Fibroblast of the aortic adventitia (primary cell): ENCODE measurements around the gene SLA2. TPM values are rescaled to one million over a fixed set of nuclear protein-coding genes. Genes with fewer than 3 reads are reported as not detected.
A peak's percentile ranks its signal among the peaks of the same experiment; 100 is the strongest.

Experiments used
- DNase-seq: peaks from one replicate; pipeline ENCODE4 v3.0.0-alpha.2; 2010; ENCODE audit warnings: low read depth
- H3K4me3 ChIP-seq: 2 replicates; pipeline ENCODE4 v1.5.1; 2011; ENCODE audit warnings: low read depth, mild to moderate bottlenecking, control low read depth, low read length, moderate library complexity
- total RNA-seq: library from RNA; depleted of rRNA; stranded (reverse); fragments of >200 nt; gene quantifications from 2 replicates; pipeline ENCODE4 v1.2.3, GENCODE V29; 2012; ENCODE audit warnings: low replicate concordance
- TF ChIP-seq, protein P1 (sequence below): IDR thresholded peaks from 2 replicates; pipeline ENCODE4 v1.5.1; 2011; ENCODE audit warnings: mild to moderate bottlenecking, low read length, control low read depth, inconsistent platforms; ENCODE audit not compliant: insufficient read depth

SLA2 gene
- total RNA-seq, 1 donor, result not detected

- DNase-seq, result peak; percentile 38
- H3K4me3 ChIP-seq, result no peak overlapping the region
- TF ChIP-seq, protein P1, sequence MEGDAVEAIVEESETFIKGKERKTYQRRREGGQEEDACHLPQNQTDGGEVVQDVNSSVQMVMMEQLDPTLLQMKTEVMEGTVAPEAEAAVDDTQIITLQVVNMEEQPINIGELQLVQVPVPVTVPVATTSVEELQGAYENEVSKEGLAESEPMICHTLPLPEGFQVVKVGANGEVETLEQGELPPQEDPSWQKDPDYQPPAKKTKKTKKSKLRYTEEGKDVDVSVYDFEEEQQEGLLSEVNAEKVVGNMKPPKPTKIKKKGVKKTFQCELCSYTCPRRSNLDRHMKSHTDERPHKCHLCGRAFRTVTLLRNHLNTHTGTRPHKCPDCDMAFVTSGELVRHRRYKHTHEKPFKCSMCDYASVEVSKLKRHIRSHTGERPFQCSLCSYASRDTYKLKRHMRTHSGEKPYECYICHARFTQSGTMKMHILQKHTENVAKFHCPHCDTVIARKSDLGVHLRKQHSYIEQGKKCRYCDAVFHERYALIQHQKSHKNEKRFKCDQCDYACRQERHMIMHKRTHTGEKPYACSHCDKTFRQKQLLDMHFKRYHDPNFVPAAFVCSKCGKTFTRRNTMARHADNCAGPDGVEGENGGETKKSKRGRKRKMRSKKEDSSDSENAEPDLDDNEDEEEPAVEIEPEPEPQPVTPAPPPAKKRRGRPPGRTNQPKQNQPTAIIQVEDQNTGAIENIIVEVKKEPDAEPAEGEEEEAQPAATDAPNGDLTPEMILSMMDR, result no peak
These were observed 65.9 kb downstream of the SLA2 start for GRCh38 chr20:36579996-36580545.

GRCh38 chr20:36578356-36579041, 67.5 kb downstream of the SLA2 start:
- H3K4me3 ChIP-seq, result no peak overlapping the region
- DNase-seq, result no peak
- TF ChIP-seq, protein P1, result no peak

DNA sequence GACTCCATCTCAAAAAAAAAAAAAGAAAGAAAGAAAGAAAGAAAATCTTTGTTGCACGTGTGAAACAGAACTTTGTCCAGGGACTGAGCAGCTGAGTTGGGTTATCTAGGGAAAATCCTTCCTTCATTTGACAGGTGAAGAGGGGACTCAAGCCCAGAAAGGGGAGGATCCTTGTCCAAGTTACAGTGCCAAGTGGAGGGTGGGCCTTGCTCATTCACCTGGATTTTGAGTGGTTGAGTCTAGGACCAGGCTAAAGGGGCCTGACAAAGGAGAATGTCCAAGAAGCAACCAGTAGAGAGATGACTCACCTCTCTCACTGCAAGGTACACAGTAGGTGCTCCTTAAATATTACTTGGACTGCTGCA, 69.9 kb downstream of the SLA2 start:
- DNase-seq, result no peak
- H3K4me3 ChIP-seq, result no peak overlapping the region
- TF ChIP-seq, protein P1, result no peak

DNA sequence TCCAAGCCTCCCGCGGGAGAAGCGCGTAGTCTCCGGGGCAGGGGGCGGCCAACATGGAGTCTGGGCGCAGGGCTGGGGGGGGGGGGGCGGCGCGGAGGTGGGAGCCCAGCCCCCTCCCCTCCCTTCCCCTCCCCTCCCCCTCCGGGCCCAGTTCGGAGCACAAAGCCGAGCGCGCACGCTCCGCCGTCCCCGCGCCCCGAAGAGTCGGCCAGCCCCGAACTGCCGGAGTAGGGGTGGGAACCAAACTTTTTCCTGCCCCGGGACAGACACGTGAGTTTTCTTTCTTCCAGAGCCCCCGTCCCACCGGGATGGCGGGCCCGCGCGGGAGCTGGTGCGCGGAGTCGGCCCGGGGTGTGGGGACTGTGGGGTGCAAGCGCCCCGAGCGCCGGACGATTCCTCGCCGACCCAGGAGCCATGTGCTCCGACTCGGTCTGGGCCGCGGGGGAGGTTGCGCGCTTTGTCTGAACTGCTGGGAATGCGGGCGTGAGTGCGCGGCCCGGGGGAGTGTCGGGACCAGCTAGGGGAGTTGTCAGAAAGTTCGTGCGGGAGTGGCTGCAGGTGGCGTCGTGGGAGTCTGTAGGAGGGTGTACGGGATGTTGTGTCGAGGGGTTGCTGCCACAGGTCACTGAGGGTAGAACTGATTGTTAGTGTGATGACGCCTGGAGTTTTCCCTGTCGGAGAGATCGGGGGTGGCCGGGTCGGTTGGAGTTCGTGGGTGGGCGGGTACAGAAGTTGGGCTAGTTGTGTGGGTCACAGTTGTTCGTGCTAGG, 71.4 kb downstream of the SLA2 start:
- DNase-seq, result peak; percentile 32
- TF ChIP-seq, protein P1, result no peak
- H3K4me3 ChIP-seq, result peak overlapping the region; percentile 70

GRCh38 chr20:36573798-36574365, 72.1 kb downstream of the SLA2 start:
- TF ChIP-seq, protein P1, result no peak
- H3K4me3 ChIP-seq, result peak overlapping the region; percentile 70
- DNase-seq, result no peak

DNA sequence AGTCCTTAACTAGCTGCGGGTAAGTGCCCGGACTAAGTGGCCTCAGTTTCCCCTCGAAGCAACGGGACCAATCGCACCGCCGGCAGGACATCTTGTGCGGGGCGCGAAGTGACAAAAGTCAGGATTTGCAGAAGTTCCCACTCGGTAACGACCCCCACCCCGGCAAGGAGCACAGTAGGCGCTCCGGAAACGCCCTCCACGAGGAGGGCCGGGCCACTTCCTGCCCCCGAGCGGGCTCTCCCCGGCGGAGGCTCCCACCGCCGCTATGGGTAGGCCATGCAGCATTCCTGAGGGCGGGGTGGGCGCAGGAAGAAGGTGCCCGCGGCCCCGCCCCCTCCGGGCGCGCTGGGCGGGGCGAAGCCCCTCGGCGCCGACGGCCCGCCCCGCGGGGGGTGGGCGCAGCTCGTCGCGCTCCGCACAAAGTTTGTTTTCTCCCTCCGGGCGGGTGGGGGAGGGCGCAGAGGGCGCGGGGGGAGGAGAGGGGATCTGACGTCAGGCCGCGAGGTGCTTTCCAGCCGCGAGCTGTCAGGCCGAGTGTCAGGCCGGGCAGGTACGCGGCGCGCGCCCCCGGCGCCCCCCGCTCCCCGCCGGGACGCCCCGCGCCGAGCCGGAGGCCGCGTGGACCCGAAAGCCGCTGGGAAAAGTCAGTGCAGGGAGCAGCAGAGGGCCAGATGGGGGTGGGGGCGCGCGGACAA, 72.7 kb downstream of the SLA2 start, which contains the start of gene TGIF2:
TSS of gene TGIF2 (plus strand) at position 495 of the 695 bp plus-strand sequence. CDS start 5,178 bp downstream, outside the sequence.
- peak within 1 kb of the TSS; percentile 70 for H3K4me3 ChIP-seq
- peak; percentile 53 for DNase-seq
- TF ChIP-seq, protein P1, result no peak
